T-helper 2 cell (primary cell): ENCODE measurements around the gene NGRN.

Source experiments
- DNase-seq, 5 experiments: peaks; one replicate each; pipeline versions ENCODE4 v3.0.0 to v3.0.0-alpha.2; 2012 to 2022

The NGRN gene

DNA sequence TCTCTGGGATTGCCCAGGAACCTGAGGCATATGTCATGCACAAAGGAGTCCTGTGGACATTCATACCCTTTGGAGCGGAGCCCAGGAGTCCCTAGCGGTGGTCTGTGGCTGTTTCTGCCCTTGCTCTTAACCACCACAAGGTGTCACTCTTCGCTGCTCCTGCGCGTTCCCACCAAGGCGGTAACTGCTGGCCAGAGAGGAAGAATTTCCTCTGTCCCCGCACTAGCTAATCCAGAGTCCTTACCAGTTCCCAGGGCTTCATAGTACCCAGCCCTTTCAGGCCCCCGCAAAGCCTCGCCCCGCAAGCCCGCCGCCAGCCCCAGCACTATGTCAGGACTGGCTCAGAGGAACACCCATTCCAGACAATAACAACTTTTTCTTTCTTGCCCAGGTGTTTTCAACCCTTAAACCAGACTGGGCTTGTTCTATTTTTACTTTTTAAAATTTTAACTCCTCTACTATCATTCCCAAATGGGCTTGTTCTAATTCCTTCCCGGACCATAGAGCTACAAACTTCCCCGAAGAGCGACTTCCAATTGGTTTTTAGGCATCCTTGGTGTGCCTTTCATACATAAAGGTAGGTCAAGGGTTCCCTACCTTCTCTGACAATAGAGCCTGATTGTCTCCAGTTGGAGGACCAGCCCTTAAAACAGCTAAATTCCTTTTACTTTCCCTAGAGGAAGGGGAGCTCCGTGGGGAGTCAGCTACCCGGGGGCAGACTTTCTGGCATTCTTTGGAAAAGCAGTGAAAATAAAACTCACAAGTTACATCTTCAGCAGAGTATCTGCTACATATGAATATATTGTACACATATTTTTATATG is 54.8 kb downstream of the NGRN start:
- peak; percentile 23 to 78 (median 47) for DNase-seq

DNA sequence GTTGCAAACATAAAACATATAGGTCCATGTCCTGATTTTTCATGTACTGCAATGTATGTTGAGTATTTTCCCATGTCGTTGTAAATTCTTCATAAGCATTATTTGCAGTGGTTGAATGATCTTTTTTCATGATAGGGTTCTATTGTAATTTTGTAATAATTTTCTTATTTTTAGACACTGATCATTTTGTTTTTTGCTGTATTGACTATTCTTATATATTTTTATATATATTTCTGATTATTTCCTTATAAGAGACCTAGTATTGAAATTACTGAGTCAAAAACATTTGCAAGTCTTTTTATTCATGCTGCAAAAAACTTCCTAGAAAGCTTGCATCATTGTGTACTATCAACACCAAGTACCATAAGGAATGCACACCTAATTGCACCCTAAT is 55.4 kb downstream of the NGRN start:
- no peak for DNase-seq
